ENCODE measurements around the gene CDH2. TPM values are rescaled to one million over a fixed set of nuclear protein-coding genes. Genes with fewer than 3 reads are reported as not detected.

The CDH2 gene
- total RNA-seq, 1 donor from 2014 or later = 87.2 TPM

- TF ChIP-seq CTCF (IDR thresholded peaks at IDR 0.05) = no peak
- no peaks in the 10 kb centered on the region for H3K27me3 Mint-ChIP-seq (ENCODE audit: unreplicated experiment)
- no peak for DNase-seq (ENCODE audit: extremely low spot score, unreplicated experiment)
- no peak overlapping the region for H3K27ac Mint-ChIP-seq (ENCODE audit: unreplicated experiment)
- H3K4me1 Mint-ChIP-seq (ENCODE audit: unreplicated experiment) = peaks cover 3% of the 10 kb centered on the region
- H3K9me3 Mint-ChIP-seq (ENCODE audit: unreplicated experiment) = no peaks in the 10 kb centered on the region
- H3K36me3 Mint-ChIP-seq (ENCODE audit: unreplicated experiment) = no peaks in the 10 kb centered on the region
- H3K4me3 Mint-ChIP-seq (ENCODE audit: unreplicated experiment) = no peak overlapping the region
Measured at GRCh38 chr18:28183418-28184078, 6.6 kb upstream of the CDH2 start.

DNA sequence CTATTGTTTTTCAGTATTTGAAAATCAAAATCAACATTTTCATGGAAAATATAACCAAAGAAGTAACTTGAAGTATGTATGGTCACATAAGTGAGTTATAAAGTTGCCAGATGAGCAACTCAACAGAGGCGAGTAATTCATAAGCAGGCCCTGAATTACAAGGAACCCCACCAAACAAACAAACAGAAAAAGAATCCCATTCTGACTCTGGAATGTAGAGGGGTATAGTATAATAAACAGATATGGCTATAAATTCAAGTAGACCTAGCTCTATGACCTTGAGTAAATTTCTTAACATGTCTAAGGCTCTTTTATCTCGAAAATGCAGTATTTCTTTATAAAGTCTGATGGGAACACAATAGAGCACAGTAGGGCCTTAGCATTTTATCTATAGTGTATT lies 4.7 kb upstream of the CDH2 start:
- TF ChIP-seq CTCF (IDR thresholded peaks at IDR 0.05) = no peak
- peaks cover 4% of the 10 kb centered on the region for H3K4me1 Mint-ChIP-seq (ENCODE audit: unreplicated experiment)
- H3K4me3 Mint-ChIP-seq (ENCODE audit: unreplicated experiment) = no peak overlapping the region
- H3K27me3 Mint-ChIP-seq (ENCODE audit: unreplicated experiment) = no peaks in the 10 kb centered on the region
- no peaks in the 10 kb centered on the region for H3K9me3 Mint-ChIP-seq (ENCODE audit: unreplicated experiment)
- DNase-seq (ENCODE audit: extremely low spot score, unreplicated experiment) = no peak
- H3K36me3 Mint-ChIP-seq (ENCODE audit: unreplicated experiment) = no peaks in the 10 kb centered on the region
- no peak overlapping the region for H3K27ac Mint-ChIP-seq (ENCODE audit: unreplicated experiment)

- no peaks in the 10 kb centered on the region for H3K27me3 Mint-ChIP-seq (ENCODE audit: unreplicated experiment)
- TF ChIP-seq CTCF (IDR thresholded peaks at IDR 0.05) = no peak
- H3K27ac Mint-ChIP-seq (ENCODE audit: unreplicated experiment) = no peak overlapping the region
Measured at GRCh38 chr18:28178720-28179119, 1.8 kb upstream of the CDH2 start.

GRCh38 chr18:28177828-28178635 lies 1.1 kb upstream of the CDH2 start:
- Mint-ChIP-seq H3K27ac (ENCODE audit: unreplicated experiment) (peak overlapping the region; percentile 66), H3K36me3 (ENCODE audit: unreplicated experiment) (no peaks in the 10 kb centered on the region), H3K27me3 (ENCODE audit: unreplicated experiment) (no peaks in the 10 kb centered on the region), H3K4me3 (ENCODE audit: unreplicated experiment) (peak overlapping the region; percentile 79), H3K4me1 (ENCODE audit: unreplicated experiment) (peaks cover 23% of the 10 kb centered on the region), H3K9me3 (ENCODE audit: unreplicated experiment) (no peaks in the 10 kb centered on the region)
- TF ChIP-seq CTCF (IDR thresholded peaks at IDR 0.05) = peak; percentile 16
- DNase-seq (ENCODE audit: extremely low spot score, unreplicated experiment) = peak; percentile 88

More at GRCh38 chr18:28178720-28179119, 1.8 kb upstream of the CDH2 start:
- Mint-ChIP-seq H3K9me3 (ENCODE audit: unreplicated experiment) (no peaks in the 10 kb centered on the region), H3K4me3 (ENCODE audit: unreplicated experiment) (peak overlapping the region; percentile 79), H3K36me3 (ENCODE audit: unreplicated experiment) (no peaks in the 10 kb centered on the region), H3K4me1 (ENCODE audit: unreplicated experiment) (peaks cover 19% of the 10 kb centered on the region)
- DNase-seq (ENCODE audit: extremely low spot score, unreplicated experiment) = no peak

DNA sequence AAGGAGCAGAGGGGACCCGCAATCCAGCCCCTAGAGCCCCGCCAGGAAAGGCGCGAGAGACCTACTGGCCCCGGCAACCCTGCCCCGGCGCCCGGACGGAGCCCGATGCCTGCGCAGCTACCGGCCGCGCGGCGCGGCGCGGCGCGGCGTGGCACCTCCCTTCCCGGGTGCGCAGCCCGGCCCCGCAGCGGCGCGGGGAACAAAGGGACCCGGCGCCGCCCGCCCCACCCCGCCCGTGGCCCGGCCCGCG lies 307 bp downstream of the CDH2 start:
- H3K9me3 Mint-ChIP-seq (ENCODE audit: unreplicated experiment) = no peaks in the 10 kb centered on the region
- DNase-seq (ENCODE audit: extremely low spot score, unreplicated experiment) = no peak
- no peak for TF ChIP-seq CTCF (IDR thresholded peaks at IDR 0.05)
- H3K4me3 Mint-ChIP-seq (ENCODE audit: unreplicated experiment) = peak overlapping the region; percentile 95
- H3K36me3 Mint-ChIP-seq (ENCODE audit: unreplicated experiment) = no peaks in the 10 kb centered on the region
- peak overlapping the region; percentile 85 for H3K27ac Mint-ChIP-seq (ENCODE audit: unreplicated experiment)
- peaks cover 30% of the 10 kb centered on the region for H3K4me1 Mint-ChIP-seq (ENCODE audit: unreplicated experiment)
- H3K27me3 Mint-ChIP-seq (ENCODE audit: unreplicated experiment) = no peaks in the 10 kb centered on the region
